HepG2 (cell line): Measurements from ENCODE around the gene SRPK3. TPM values are rescaled to one million over a fixed set of nuclear protein-coding genes. Genes with fewer than 3 reads are reported as not detected.

Source experiments
- ATM ChIP-seq: fragments of 450-650 bp; IDR thresholded peaks from 2 replicates; pipeline ENCODE4 v1.7.1; 2017; ENCODE audit warnings: mild to moderate bottlenecking, borderline replicate concordance
- BORCS8-MEF2B ChIP-seq: sonication (generic); formaldehyde crosslinking; IDR thresholded peaks from 2 replicates; pipeline ENCODE4 v1.8.0; 2022; ENCODE audit warnings: mild to moderate bottlenecking, missing genetic modification reagents
- IKZF4 ChIP-seq: sonication (generic); formaldehyde crosslinking; IDR thresholded peaks from 2 replicates; pipeline ENCODE4 v1.5.1; 2020; ENCODE audit warnings: borderline replicate concordance, mild to moderate bottlenecking, low read depth, missing genetic modification reagents; ENCODE audit errors: not compliant biosample characterization
- IRF2 ChIP-seq: IDR thresholded peaks from 2 replicates; pipeline ENCODE4 v1.6.1; 2018; ENCODE audit warnings: missing genetic modification reagents, missing compliant biosample characterization
- RXRA ChIP-seq: sonication (generic); formaldehyde crosslinking; IDR thresholded peaks from 2 replicates; pipeline ENCODE4 v1.5.1; 2020; ENCODE audit warnings: missing genetic modification reagents
- ZBTB25 ChIP-seq: IDR thresholded peaks from 2 replicates; pipeline ENCODE4 v1.6.1; 2018; ENCODE audit warnings: missing genetic modification reagents
- polyA plus RNA-seq, 8 experiments: library from polyadenylated mRNA; depleted of rRNA in 3 of 8; stranded (reverse) in 7 of 8; unstranded in 1 of 8; fragments of >200 nt; fragmentation: Illumina TruSeq in 4 of 8; extraction: Trizol in 4 of 8; gene quantifications; 2 replicates each; pipeline versions ENCODE4 v1.2.1 to v1.2.3, GENCODE V29; 2011 to 2016; ENCODE audit warnings: low read depth in 4 of 8, missing spikeins in 1 of 8, mixed read lengths in 1 of 8; ENCODE audit not compliant: insufficient read depth in 1 of 8
- total RNA-seq, 5 experiments: library from RNA; depleted of rRNA; stranded (reverse); fragments of >200 nt; fragmentation: Illumina TruSeq; extraction: Trizol; gene quantifications; 2 replicates each; pipeline ENCODE4 v1.2.3, GENCODE V29; 2016; ENCODE audit warnings: low read depth in 1 of 5
- TF ChIP-seq, protein P1 (sequence below): sonication (generic); formaldehyde crosslinking; IDR thresholded peaks from 2 replicates; pipeline ENCODE4 v1.5.0; 2020; ENCODE audit warnings: missing genetic modification reagents, mild to moderate bottlenecking, borderline replicate concordance
- TF ChIP-seq, protein P2 (sequence below): sonication (generic); formaldehyde crosslinking; IDR thresholded peaks from 2 replicates; pipeline ENCODE4 v1.8.0; 2022; ENCODE audit warnings: missing genetic modification reagents, mild to moderate bottlenecking, borderline replicate concordance
- TF ChIP-seq, protein P3 (sequence below): sonication (generic); formaldehyde crosslinking; conservative IDR thresholded peaks from 2 replicates; pipeline ENCODE4 v1.8.0; 2022; ENCODE audit warnings: missing genetic modification reagents

The SRPK3 gene
- total and polyA plus RNA-seq, 2 of the 13 experiments (the other 11 are each of a cell fraction or from before 2014, with no cell fraction given), result 0.22 to 0.30 TPM

DNA sequence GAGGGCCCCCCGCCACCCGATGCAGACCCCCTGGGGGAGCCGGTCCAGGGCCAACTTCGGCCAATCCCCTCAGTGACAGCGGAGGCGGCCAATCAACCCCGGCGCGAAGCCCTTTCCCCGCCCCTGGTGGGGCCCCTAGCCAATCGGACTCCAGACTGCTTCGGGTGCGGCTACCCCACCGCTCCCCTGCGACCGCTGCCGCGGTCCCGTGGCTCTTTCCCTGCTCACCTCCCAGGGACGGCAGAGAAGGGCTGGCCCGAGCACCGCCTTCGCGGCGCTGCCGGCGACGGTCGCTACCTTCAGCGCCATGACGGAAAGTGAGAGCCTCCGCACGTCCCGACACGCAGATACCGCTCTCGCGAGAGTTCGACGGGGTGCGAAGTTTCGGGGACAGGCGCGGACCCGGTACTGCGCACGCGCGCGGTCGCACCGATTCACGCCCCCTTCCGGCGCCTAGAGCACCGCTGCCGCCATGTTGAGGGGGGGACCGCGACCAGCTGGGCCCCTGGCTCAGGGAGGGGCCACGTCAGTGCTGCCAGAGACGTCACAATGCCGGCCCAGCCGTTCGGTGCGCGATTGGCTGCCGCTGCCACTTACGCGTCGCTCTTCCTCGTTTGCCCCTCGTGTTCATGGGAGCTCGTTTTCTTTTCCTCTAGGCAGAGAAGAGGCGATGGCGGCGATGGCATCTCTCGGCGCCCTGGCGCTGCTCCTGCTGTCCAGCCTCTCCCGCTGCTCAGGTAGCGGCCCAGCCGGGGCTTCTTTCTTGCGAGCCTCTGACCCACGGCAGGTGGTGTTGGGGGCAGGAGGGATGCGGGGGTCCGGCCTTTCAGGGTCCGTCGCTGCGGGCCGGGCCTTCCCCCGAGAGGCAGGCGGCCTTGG is 13.4 kb downstream of the SRPK3 start, which contains the start of the genes IDH3G and SSR4 (continued):
- TF ChIP-seq, protein P1, sequence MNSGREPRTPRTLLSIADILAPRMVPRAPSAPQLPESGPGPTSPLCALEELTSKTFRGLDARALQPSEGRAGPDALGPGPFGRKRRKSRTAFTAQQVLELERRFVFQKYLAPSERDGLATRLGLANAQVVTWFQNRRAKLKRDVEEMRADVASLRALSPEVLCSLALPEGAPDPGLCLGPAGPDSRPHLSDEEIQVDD, result no peak
- TF ChIP-seq RXRA (CRISPR knock-in tag) (peak; percentile 60; the same call in 1 of the 2 replicates), BORCS8-MEF2B (CRISPR knock-in tag) (peak; percentile 55; the same call in 1 of the 2 replicates), IKZF4 (peak; percentile 72), ZBTB25 (peak; percentile 87), ATM (no peak), IRF2 (peak; percentile 40; the same call in 1 of the 2 replicates)
- TF ChIP-seq, protein P2, sequence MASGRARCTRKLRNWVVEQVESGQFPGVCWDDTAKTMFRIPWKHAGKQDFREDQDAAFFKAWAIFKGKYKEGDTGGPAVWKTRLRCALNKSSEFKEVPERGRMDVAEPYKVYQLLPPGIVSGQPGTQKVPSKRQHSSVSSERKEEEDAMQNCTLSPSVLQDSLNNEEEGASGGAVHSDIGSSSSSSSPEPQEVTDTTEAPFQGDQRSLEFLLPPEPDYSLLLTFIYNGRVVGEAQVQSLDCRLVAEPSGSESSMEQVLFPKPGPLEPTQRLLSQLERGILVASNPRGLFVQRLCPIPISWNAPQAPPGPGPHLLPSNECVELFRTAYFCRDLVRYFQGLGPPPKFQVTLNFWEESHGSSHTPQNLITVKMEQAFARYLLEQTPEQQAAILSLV (CRISPR knock-in tag), result peak; percentile 31; the same call in 1 of the 2 replicates
- TF ChIP-seq, protein P3, sequence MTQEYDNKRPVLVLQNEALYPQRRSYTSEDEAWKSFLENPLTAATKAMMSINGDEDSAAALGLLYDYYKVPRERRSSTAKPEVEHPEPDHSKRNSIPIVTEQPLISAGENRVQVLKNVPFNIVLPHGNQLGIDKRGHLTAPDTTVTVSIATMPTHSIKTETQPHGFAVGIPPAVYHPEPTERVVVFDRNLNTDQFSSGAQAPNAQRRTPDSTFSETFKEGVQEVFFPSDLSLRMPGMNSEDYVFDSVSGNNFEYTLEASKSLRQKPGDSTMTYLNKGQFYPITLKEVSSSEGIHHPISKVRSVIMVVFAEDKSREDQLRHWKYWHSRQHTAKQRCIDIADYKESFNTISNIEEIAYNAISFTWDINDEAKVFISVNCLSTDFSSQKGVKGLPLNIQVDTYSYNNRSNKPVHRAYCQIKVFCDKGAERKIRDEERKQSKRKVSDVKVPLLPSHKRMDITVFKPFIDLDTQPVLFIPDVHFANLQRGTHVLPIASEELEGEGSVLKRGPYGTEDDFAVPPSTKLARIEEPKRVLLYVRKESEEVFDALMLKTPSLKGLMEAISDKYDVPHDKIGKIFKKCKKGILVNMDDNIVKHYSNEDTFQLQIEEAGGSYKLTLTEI (CRISPR knock-in tag), result no peak
